ENCODE data around the gene CHKA. TPM values are rescaled to one million over a fixed set of nuclear protein-coding genes. Genes with fewer than 3 reads are reported as not detected.

The CHKA gene
- total RNA-seq, 1 experiment from 2014 or later, result 63.0 TPM

GRCh38 chr11:68169442-68169841 lies 48.3 kb upstream of the CHKA start:
- Histone ChIP-seq H3K4ac (ENCODE audit: low read depth, low read length) (no peak overlapping the region), H3K23me2 (ENCODE audit: insufficient read length, low read depth, low read length, poor library complexity, severe bottlenecking) (no peaks in the 10 kb centered on the region), H4K8ac (replicated peaks; ENCODE audit: insufficient read length, low read depth, low read length) (no peak overlapping the region), H2AFZ (ENCODE audit: low read length) (no peak overlapping the region), H3K9me3 (ENCODE audit: control insufficient read depth, low read depth, low read length) (no peaks in the 10 kb centered on the region), H2BK15ac (ENCODE audit: low read depth, low read length) (no peak overlapping the region), H4K5ac (ENCODE audit: insufficient read length, low read depth, low read length) (no peak overlapping the region), H3K23ac (ENCODE audit: insufficient read length, low read depth, low read length) (no peak overlapping the region), H2BK5ac (ENCODE audit: insufficient read length, low read length) (no peak overlapping the region), H3K27ac (ENCODE audit: insufficient read length, low read depth, low read length) (no peak overlapping the region), H3K79me2 (ENCODE audit: insufficient read depth, low read length) (no peaks in the 10 kb centered on the region), H3K79me1 (ENCODE audit: insufficient read depth, low read depth, low read length, poor library complexity, severe bottlenecking) (no peaks in the 10 kb centered on the region), H3K9ac (ENCODE audit: extremely low read depth, insufficient read length, low read length) (no peak overlapping the region), H2BK20ac (ENCODE audit: low read depth, low read length, poor library complexity, severe bottlenecking) (no peak overlapping the region), H2AK5ac (ENCODE audit: insufficient read length, low read length) (no peak overlapping the region), H3K4me2 (ENCODE audit: insufficient read depth, insufficient read length, low read length) (no peak overlapping the region), H3T11ph (ENCODE audit: low read length) (no peak overlapping the region), H3K4me1 (ENCODE audit: insufficient read depth, low read length) (no peaks in the 10 kb centered on the region), H4K91ac (ENCODE audit: insufficient read length, low read depth, low read length) (no peak overlapping the region), H3K27me3 (ENCODE audit: insufficient read depth, low read length) (no peaks in the 10 kb centered on the region), H3K18ac (ENCODE audit: insufficient read length, low read depth, low read length) (no peak overlapping the region), H3K56ac (ENCODE audit: insufficient read length, low read depth, low read length) (no peak overlapping the region), H4K20me1 (ENCODE audit: control insufficient read depth, insufficient read depth, insufficient read length) (no peaks in the 10 kb centered on the region), H2BK120ac (ENCODE audit: low read depth, low read length, poor library complexity, severe bottlenecking) (no peak overlapping the region), H2BK12ac (ENCODE audit: insufficient read length, low read depth, low read length) (no peak overlapping the region), H3K14ac (ENCODE audit: insufficient read depth, low read length) (no peak overlapping the region)
- Mint-ChIP-seq H3K27me3 (ENCODE audit: low read depth) (no peaks in the 10 kb centered on the region), H3K9me3 (no peaks in the 10 kb centered on the region), H3K4me1 (no peaks in the 10 kb centered on the region), H3K27ac (no peak overlapping the region), H3K36me3 (ENCODE audit: insufficient read depth in 1 of 3, low read depth in 3 of 3) (peaks cover 23 to 82% (median 56%) of the 10 kb centered on the region in 3 experiments; a peak in 6 of 7 replicates), H3K4me3 (no peak overlapping the region)
- DNase-seq, result no peak
- TF ChIP-seq CTCF (conservative IDR thresholded peaks at IDR 0.05), result no peak

Measured in H9 (cell line).